HG03135 (cell line): Measurements from ENCODE around the gene ANKS1A.

Experiments
- ATAC-seq: cut with Tn5 transposase; IDR thresholded peaks from one replicate; pipeline ENCODE4 v1.9.1; 2021; ENCODE audit warnings: mild to moderate bottlenecking, moderate library complexity; ENCODE audit not compliant: unreplicated experiment

ANKS1A gene

DNA sequence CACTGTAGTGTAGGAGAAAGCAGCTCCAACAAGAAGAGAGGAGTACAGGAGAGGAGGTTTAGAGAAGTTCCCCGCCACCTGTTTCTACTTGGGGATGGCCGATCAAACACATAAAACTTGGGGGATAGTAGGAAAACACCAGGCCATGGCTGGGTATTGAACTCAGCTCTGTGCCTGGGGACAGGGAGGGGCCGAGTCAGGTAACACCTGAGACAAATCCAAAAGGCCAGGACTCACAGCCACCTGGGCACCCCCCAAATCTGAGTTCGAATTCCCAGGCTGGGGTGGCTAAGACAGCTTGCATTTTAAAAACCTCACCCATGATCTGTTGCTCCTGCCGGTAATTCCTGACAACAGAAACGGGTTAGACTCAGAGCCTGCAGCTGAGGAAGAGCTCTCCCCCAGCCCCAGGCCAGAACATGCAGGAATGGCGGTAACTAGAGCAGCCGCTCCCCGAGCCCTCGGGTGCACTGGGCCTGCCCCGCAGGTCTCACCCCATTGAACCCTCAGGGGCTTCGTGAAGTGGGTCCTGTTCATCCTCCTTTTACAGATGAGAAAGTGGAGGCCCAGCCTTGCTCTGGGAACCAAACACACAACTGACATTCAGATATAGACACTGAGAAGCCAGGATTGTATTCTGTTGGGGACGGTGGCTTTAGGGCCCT is 191.1 kb downstream of the ANKS1A start:
- no peak for ATAC-seq

DNA sequence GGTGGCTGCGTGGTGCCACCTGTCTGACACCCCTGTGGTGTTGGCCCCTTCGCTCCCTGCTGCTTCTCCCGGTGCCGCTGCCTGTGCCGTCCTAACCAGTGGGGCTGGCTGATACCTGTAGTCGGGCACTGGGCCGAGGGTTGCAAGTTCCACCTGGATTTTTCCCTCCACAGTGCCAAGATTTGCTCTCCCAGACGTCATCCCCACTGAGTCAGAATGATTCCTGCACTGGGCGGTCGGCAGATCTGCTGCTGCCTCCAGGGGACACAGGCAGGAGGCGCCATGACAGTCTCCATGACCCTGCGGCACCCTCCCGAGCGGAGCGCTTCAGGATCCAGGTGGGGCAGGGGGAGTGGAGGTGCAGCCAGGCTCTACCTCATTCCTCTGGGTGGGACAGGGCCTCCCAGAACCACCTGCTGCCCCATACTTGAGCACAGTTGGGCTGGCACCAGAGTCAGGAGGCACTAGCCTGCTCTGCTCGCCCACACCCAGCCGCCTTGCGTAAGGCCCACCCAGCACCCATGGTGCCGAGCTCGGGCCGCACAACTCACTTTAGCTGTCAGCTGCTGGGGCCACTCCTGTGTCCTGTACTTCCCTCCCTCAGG is 191.9 kb downstream of the ANKS1A start:
- no peak for ATAC-seq

GRCh38 chr6:35081426-35081851 is 192.4 kb downstream of the ANKS1A start:
- ATAC-seq: no peak

GRCh38 chr6:35082046-35082732 is 193.1 kb downstream of the ANKS1A start:
- ATAC-seq: no peak

GRCh38 chr6:35082733-35083403 is 193.8 kb downstream of the ANKS1A start:
- ATAC-seq: no peak

DNA sequence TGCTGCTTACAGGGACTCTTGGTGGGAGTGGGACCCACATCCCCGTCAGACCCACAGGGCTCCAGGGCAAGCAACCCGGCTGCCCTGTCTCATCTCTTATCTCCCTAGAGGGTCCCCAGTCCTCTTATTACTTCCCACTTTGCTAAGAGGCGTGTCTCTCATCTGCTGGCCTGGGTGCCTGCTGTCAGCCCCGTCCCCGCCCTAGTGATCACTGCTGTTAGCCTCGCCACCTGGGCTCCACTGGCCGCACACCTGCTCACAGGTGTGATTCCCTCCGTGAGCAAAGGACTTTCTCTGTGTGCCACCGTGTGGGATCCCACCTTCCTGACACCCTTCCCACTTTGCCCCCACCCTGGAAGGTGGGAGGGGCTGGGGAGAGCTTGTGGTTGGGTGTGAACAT is 194.5 kb downstream of the ANKS1A start:
- no peak for ATAC-seq

GRCh38 chr6:35084041-35084491 is 195.0 kb downstream of the ANKS1A start:
- no peak for ATAC-seq

DNA sequence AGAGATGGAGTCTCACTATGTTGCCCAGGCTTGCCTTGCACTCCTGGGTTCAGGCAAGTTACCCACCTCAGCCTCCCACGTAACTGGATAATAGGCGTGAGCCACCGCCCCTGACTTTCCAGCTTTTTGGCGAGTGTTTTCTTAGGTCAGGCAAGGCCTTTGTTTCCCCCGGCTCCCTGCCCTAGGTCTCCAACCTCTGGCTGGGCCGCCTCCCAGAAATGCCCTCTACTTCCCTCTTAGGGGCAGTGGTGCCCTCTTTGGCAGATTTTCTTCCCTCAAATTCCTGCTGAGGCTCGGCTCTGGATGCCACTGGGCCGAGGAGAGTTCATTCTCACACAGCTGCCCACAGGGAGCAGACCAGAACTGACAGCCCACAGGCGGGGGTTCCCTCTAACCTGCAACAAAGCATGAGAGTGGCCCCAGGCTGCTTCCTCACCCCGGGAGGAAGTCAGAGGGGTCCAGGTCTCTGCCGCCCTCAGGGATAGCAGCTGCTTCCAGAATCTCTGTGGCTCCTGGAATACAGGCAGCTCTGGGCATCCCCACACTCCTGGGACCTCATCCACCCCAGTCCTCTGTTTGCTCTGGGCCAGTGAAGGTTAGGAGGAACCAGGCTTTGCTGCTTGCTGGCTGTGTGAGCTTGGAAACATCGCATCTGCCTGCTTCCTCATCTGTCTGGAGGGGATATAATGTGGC is 195.6 kb downstream of the ANKS1A start:
- no peak for ATAC-seq

GRCh38 chr6:35085359-35086281 is 196.6 kb downstream of the ANKS1A start:
- ATAC-seq: no peak

DNA sequence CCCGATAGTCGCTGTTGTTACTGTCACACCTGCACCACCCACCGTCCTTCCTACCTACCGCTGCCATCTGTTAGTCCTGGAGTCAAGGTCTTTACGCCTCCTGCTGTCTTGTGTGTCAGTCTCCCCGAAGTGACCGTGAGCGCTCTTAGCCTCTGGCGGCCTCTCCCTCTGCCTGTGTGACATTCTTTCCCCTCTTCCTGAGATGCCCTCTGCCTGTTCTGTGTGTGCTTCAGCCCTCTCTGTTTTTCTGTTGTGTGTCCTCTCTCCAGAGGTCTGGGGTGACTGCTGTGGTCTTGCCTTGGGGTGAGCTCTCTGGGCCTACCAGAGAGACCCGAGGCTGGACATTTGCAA is 197.2 kb downstream of the ANKS1A start:
- no peak for ATAC-seq

DNA sequence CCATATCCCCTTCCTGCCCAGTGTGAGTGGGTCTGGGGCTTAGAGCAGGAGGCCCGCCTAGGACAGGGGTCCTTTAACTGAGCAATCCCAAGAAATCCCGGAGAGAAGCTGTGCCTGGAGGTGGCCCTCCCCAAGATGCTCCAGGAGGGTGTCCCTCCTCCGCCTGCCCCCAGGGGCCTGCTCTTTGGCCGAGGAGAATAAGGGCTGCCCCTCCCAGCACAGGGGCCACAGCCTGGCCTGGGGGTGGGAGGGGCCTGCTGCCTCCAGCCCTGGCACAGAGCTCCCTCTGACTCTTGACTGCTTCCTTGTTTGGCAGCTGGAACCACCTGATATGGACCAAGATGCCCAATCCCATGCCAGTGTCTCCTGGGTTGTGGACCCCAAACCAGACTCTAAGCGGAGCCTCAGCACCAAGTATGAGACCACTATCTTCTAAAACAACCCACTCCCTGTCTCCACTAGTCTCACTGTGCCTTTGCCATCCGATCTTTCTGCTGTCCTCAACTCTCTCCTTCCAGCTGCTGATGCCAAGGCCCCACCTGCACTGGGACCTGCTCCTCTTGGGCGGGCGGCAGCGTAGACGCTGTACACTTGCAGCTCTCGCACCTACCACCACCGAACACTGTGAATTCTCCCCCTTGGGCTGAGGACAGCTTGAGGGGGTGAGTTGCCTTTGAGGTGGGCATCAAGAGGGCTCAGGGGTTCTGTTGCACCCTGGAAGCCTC is 197.7 kb downstream of the ANKS1A start:
- no peak for ATAC-seq

- ATAC-seq: no peak
Observed at GRCh38 chr6:35087361-35088280, 198.6 kb downstream of the ANKS1A start.

DNA sequence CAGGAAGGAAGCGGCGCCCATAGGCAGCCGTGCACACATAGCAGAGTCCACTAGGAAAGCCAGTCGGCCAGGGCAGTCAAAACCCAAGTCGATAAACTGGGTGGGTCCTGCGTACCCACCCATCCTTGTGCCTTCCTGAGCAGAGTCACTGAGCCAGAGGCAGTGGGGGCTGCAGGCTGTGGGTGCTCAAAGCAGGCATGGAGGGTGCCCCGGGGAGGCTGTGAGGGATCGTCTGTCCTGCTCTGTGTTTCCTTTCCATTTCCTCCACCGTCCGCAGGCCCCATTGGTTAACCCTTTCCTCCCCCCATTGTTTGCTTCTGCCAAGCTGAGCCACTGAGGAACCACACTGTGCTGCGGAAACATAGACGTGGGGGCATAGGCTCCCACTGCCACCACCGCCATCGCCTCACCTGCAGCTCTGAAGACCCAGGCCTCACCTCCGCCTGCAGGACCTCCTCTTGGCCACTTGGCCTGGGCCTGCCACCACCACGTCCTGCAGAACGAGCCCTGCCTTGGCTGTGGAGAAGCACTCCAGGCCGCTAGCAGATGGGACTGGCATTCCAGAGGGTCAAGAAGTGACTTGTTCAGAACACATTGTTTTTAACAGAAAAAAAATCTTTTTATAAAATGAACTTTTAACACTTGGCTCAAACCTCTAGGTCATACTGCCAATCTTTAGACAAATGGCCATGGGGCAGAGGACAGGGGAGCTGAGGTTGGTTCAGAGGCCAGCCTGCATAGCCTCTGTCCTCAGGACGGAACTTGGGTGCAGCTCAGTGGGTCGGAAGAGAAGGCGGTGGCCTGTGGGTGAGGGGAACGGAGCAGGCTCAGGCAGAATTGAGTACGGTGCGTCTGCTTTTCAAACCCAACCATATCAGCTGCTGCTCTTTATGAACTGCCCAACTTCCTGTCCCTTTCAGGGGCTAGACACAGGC is 199.5 kb downstream of the ANKS1A start:
- ATAC-seq: no peak

DNA sequence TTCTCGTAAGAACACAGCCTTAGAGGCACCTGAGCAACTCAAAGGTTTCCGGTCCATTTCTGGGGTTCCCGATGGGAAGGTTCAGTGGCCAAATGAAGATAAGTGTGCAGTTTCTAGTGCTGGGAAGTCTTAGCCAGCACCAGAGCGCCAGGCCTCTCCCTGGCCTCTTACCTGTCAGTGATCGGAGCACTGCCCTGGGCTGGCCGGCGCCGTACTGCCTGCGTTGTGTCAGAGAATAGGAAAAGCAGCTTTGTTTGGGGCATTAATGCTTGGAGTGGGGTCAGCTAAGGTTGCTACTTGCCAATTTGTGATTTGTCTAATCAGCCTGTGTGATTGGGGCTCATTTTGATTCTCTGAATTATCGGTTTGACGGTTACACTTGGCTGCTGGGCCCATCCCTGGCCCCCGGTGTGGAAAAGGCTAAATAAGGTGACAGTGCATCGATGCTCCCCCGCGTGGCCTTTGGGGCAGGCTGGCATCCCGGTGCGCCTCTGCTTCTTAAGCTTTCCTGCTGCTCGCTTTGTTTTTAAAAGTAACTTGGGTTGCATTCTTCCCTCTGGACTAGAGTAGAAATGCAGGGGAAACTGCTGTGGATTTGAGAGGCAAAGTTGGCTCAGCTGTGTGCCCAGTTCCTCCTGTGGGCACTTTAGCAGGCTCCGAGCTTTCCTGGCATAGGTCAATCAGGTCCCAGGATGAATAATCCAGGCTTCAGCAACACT is 200.3 kb downstream of the ANKS1A start:
- ATAC-seq: no peak

DNA sequence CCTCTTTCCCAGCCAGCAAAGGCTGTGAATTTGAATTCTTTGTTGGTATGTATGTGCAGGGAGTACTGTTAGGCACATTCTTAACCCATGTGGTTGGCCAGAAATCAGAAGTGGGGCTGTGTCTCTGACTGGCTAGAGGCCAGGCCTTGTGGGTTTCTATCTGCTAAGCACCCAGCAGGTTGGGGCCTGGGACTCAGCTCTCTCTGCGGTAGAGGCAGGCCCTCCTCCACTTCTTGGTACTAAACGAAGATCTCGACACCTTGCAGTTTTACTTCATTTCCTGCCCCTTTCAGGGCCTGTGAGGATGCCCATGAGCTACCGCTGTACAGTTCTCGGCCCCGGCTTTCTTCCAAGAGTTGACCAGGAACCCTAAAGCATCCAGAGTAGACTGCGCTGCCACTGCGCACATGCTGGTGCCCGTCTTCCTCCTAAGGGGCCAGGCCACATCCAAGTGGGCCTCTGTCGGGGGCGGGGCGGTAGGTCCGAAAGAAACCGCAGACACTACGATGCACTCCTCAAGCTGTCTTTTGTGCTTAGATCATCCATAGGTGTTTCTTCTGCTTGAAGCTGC is 201.0 kb downstream of the ANKS1A start:
- ATAC-seq: no peak

- no peak for ATAC-seq
Observed at GRCh38 chr6:35090734-35091133, 201.7 kb downstream of the ANKS1A start.
